ENCODE measurements around the gene SULT1C3. TPM values are rescaled to one million over a fixed set of nuclear protein-coding genes. Genes with fewer than 3 reads are reported as not detected.

Gene SULT1C3
- total and polyA plus RNA-seq, 2 of the 8 experiments (the other 6 are each of a cell fraction or from before 2014, with no cell fraction given): not detected

- TF ChIP-seq CTCF (IDR thresholded peaks at IDR 0.05; ENCODE audit: control extremely low read depth in 1 of 3, insufficient read depth in 1 of 3, low read depth in 1 of 3, low read length in 3 of 3): no peak
Measured at GRCh38 chr2:108285616-108286015, 45.8 kb downstream of the SULT1C3 start (continued).

Data from H1 (cell line).